HK-2 (cell line): Measurements from ENCODE around the gene PRRT4.

Experiments
- DNase-seq: peaks from one replicate; pipeline ENCODE4 v3.0.0-alpha.2; 2018; ENCODE audit not compliant: unreplicated experiment

Gene PRRT4

GRCh38 chr7:128376077-128376476 lies 14.6 kb upstream of the PRRT4 start:
- DNase-seq, result no peak

DNA sequence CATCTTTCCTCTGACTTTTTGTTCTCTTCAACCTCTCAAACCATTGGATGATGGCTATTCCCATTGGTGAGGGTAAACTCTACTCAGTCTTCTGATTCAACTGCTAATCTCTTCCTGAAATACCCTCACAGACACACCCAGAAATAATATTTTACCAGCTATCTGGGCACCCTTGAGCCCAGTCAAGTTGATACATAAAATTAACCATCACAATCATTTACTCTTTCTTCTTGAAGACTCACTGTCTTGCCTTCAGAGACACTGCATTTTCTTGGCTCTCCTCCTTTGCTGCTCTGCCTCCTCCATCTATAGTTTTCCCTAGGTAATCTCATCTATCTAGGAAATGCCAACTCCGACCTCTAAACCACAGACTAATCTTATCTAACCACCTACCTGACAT lies 12.6 kb upstream of the PRRT4 start:
- DNase-seq, result no peak

GRCh38 chr7:128373606-128374005 lies 12.1 kb upstream of the PRRT4 start:
- DNase-seq, result no peak

DNA sequence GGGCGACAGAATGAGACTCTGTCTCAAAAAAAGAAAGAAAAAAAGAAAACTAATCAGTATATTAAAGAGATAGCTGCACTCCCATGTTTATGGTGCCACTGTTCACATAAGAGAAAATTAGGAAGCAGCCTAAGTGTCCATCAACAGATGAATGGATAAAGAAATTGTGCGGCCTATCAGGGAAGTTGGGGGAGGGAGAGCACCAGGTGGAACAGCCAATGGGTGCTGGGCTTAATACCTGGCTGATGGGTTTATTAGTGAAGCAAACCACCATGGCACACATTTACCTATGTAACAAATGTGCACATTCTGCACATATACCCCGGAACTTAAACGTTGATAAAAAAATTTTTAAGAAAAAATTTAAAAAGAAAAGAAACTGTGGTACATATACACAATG lies 9.0 kb upstream of the PRRT4 start:
- no peak for DNase-seq

GRCh38 chr7:128366986-128367385 lies 5.5 kb upstream of the PRRT4 start:
- DNase-seq, result no peak

GRCh38 chr7:128366300-128366699 lies 4.8 kb upstream of the PRRT4 start:
- DNase-seq, result no peak

DNA sequence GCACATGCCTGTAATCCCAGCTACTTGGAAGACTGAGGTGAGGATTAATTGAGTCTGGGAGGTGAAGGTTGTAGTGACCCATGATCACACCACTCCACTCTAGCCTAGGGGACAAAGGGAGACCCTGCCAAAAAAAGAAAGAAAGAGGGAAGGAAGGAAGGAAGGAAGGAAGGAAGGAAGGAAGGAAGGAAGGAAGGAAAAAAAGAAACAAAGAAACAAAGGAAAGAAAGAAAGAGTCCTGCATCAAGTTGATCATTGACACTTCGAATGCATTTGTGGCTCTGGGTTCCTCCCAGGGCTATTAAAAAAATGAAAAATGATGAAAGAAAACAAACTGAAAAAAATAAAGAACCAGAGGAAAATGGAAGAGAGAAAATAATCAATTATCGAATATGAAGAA lies 3.9 kb upstream of the PRRT4 start:
- no peak for DNase-seq

DNA sequence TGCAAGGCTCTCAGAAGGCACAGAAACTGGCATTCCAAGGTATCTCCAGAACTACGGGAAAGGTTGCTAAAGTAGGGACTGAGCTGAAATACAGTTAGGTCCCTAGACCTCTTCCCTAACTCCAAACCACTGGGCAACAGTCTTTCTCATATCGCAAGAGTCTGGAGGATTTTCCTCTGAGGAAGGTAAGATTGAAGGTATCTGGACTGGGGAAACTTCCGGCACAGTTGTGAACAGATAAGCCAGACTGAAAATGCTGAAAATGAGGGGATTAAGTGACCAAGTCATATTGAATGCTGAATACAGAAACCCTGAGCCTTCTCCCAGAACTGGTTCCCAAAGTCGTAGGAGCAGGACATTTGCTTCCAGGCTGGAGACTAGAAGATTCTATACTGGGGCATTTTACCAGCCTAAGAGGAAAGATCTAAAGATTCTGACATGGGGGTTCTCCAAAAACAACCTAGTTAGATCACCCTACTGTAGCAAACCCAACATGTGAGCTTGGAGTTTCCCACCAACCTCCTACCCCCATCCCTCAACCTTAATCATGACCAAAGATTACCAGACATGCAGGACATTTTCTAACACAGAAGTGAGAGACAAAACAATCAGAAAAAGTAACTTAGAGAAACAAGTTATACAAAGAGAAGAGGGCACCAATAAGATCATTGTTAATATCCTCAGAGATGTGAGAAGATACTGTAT lies 2.8 kb upstream of the PRRT4 start:
- no peak for DNase-seq

- no peak for DNase-seq
Observed at GRCh38 chr7:128363261-128363721, 1.8 kb upstream of the PRRT4 start.

DNA sequence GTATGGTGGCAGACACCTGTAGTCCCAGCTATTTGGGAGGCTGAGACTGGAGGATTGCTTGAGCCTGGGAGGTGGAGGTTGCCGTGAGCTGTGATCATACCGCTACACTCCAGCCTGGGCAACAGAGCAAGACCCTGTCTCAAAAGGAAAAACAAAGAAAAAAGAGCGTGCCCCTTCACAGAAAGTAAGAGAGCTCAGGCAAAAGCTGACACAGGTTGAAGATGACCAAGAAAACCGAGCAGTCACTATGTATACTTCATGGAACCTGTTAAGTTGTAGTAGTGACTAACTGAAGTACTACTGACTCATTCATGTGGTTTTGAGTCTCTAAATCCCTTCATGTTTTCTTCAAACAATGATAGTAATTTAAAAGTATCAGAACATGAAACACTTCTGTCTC lies 1.2 kb upstream of the PRRT4 start:
- no peak for DNase-seq

DNA sequence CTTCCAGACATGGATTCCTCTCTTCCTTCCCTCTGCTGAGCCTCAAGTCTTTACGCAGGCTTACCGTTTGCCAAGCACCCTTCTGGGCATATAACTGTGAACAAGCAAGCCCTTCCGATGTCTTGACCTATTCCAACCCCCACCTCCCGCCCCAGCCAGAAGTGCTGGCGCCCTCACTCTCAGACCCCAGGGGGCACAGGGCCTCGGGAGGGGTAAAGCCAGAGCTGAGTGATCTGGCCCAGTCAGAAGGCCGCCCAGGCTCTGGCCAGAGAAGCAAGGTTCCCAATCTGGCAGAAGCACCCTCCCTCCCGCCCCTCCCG lies 1.2 kb downstream of the PRRT4 start:
- no peak for DNase-seq

DNA sequence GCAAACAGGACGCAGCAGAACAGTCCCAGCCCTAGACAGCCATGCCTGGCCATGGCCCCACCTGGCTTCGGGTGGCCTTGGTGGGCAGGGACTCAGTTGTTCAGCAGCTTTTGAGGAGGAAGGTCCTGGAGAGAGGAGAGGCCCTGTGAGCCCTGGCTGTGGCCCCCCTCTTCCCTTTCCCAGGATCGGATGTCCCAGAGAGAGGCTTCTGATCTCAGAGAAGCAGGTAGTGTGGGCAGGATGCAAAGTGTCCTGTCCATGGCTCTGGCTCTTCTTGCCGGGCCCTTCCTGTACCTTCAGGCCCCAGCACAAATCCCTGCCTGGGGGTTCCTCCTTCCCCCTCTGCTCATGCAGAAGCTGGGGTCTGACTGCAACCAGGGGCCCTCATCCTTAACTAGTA lies 1.6 kb downstream of the PRRT4 start:
- DNase-seq, result no peak

GRCh38 chr7:128359336-128359735 lies 2.2 kb downstream of the PRRT4 start:
- no peak for DNase-seq

- DNase-seq, result no peak
Observed at GRCh38 chr7:128358233-128358632, 3.3 kb downstream of the PRRT4 start.

- DNase-seq, result no peak
Observed at GRCh38 chr7:128357217-128357613, 4.3 kb downstream of the PRRT4 start.

DNA sequence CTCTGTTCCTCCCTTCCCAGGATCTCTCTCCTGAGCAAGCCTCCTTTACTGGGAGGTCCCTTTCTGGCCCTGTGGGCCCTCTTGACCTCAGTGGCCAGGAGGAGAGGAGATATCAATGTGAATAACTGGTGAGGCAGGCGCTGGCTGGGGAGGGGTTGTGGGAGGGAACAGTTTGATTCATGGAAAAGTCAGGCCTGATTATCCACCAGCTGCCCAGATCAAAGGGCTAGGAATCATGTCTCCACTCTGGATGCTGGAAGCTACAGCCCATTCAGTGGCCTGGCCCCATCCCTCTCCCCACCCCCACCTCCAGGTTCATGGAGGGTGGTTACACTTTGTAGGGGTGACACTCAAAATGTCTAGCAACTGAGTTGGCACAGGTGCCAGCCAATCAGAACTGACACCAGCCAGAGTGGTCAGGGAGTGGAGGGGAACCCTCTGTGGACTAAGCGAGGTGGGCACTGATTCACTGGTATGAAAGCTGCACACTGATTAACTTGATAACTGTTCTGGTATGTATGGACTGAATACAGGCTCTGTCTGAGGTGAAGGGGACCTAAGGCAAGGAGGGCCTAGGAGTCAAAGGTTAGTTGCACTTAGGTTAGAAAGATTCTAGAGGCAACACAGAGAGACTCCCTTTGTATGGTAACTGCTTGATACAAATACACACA lies 4.8 kb downstream of the PRRT4 start:
- DNase-seq, result peak; percentile 35

DNA sequence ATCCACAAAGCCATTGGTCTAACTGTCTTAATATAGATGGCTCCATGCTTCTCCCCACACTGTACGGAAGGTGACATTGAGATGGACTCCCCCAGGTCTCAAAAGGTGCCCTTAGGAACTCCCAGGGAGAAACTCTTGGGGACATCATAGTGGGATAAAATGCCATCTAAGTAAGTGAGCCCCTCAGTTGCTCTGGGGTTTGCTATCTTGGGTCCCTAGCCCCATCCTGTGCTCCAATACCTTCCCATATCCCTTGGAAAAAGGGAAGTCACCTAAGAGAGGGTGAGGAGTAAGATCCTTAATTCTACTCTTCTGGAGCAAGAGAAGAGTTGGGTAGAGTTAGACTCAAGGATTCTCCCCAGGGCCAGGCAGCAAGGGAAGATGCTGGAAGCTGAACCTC lies 7.9 kb downstream of the PRRT4 start:
- DNase-seq, result no peak

DNA sequence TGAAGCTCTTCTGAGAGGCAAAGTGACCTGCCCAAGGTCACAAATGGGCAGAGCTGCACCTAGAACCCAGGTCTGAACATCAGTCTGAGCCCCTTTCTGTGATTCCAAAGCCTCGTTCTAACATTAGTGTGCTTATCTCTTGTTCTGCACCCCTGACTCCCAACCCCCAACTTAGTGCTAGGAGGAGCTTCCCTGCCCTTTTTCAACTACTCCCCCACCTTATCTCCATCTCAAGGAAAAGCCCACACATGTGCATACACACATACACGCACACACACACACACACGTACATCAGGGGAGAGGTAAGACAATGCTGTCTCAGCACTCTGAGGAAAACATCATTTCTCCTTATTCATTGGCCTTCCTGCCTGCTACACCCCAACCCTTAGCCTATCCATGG lies 8.3 kb downstream of the PRRT4 start:
- DNase-seq, result no peak

- DNase-seq, result no peak
Observed at GRCh38 chr7:128352636-128353035, 8.9 kb downstream of the PRRT4 start.

- DNase-seq, result no peak
Observed at GRCh38 chr7:128352153-128352537, 9.3 kb downstream of the PRRT4 start.

- DNase-seq, result no peak
Observed at GRCh38 chr7:128351296-128352152, 10.0 kb downstream of the PRRT4 start.

DNA sequence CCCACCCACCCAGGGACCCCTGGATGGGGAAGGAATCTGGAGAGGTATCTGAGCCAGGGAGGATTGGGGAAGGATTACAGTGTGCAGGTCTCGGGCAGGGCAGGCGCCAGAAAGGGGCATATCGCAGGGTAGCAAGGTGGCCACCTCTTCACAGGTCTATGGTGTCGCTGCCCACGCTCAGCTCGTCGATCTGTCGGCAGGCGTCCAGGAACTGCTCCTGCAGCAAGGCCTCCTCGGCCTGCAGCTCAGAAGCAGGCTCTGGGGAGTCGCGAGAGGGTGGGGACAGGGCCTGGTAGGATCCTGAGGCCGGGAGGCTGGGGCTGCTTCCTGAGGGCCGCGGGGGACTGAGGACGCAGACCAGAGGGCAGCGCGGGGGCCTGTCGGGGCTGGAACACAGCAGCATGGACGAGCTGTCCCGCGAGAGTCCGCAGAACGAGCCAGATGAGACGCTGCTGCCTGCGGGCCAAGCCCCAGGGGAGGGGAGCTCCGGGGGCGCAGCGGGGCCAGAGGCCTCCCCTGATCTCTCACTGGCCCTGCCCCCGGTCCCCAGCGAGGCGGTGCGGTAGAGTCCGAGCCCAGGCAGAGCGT lies 10.7 kb downstream of the PRRT4 start:
- no peak for DNase-seq

GRCh38 chr7:128349466-128349825 lies 12.0 kb downstream of the PRRT4 start:
- no peak for DNase-seq
